ENCODE results near the gene TRPV4. TPM values are rescaled to one million over a fixed set of nuclear protein-coding genes. Genes with fewer than 3 reads are reported as not detected.

The TRPV4 gene
- total and polyA plus RNA-seq, 2 experiments from 2014 or later: 2.3 to 4.7 TPM

DNA sequence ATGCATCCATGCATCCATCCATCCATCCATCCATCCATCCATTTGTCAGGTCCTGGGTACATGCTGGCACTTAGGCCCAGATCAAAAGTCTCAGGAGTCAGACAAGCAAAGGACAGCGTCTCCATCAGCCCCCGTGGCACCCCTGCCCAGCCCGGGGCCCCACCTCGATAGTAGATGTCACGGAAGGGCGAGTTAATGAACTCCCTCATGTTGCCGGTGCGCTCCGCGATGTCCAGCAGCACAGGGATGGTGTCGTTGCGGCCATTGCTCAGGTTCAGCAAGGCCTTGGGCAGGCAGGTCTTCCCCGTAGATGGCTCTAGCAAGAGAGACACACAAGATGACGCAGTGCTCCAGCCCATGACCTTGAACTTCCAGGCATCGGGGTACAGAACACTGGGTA lies 30.4 kb downstream of the TRPV4 start:
- H3K27ac ChIP-seq: no peak overlapping the region

DNA sequence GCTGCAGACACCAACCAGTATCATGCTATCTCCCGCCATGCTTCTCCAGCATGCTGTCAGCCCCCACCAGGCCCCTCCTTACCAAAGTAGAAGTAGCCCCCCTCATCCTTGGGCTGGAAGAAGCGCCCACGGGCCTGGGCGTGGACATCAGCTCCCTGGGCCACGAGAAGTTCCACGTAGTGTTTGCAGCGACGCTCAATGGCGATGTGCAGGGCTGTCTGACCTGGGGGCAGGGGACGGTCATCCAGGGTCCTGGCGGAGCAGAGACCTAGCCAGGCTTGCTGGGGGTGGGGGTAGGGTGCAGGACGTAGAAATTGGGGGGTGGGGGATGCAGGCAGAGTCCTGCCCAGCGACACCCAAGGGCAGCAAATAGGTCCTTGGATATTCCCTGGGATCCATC lies 32.7 kb downstream of the TRPV4 start:
- Histone ChIP-seq H3K36me3 (replicated peaks; ENCODE audit: insufficient read depth, low read depth) (no peaks in the 10 kb centered on the region), H4K20me1 (ENCODE audit: insufficient read depth, poor library complexity, severe bottlenecking) (no peaks in the 10 kb centered on the region), H3K27ac (no peak overlapping the region), H3K9me2 (replicated peaks; ENCODE audit: insufficient read depth) (no peaks in the 10 kb centered on the region), H3K4me1 (ENCODE audit: insufficient read depth) (no peaks in the 10 kb centered on the region), H3K27me3 (no peaks in the 10 kb centered on the region), H2AFZ (no peak overlapping the region), H3K9me3 (ENCODE audit: low read depth) (no peaks in the 10 kb centered on the region), H3K4me3 (no peak overlapping the region), H3K79me2 (no peaks in the 10 kb centered on the region), H3K4me2 (no peak overlapping the region)
- no peak for DNase-seq (ENCODE audit: low spot score)
- WGBS (ENCODE audit: low lambda C conversion rate, missing lambda C conversion rate): 97% methylated on average over 13 of the region's 13 CpGs
- TF ChIP-seq EZH2phosphoT487 (IDR thresholded peaks at IDR 0.05; ENCODE audit: low read depth, severe bottlenecking, unreplicated experiment) (no peak), EZH2 (IDR thresholded peaks at IDR 0.05; ENCODE audit: borderline replicate concordance) (no peak)
- TF ChIP-seq, protein P1, sequence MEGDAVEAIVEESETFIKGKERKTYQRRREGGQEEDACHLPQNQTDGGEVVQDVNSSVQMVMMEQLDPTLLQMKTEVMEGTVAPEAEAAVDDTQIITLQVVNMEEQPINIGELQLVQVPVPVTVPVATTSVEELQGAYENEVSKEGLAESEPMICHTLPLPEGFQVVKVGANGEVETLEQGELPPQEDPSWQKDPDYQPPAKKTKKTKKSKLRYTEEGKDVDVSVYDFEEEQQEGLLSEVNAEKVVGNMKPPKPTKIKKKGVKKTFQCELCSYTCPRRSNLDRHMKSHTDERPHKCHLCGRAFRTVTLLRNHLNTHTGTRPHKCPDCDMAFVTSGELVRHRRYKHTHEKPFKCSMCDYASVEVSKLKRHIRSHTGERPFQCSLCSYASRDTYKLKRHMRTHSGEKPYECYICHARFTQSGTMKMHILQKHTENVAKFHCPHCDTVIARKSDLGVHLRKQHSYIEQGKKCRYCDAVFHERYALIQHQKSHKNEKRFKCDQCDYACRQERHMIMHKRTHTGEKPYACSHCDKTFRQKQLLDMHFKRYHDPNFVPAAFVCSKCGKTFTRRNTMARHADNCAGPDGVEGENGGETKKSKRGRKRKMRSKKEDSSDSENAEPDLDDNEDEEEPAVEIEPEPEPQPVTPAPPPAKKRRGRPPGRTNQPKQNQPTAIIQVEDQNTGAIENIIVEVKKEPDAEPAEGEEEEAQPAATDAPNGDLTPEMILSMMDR (IDR thresholded peaks at IDR 0.05; ENCODE audit: poor library complexity): no peak

More for the DNA sequence above, 30.4 kb downstream of the TRPV4 start:
- H3K4me1 ChIP-seq (ENCODE audit: insufficient read depth): no peaks in the 10 kb centered on the region
- H3K27me3 ChIP-seq: no peaks in the 10 kb centered on the region
- TF ChIP-seq, protein P1 (IDR thresholded peaks at IDR 0.05; ENCODE audit: poor library complexity): no peak
- TF ChIP-seq EZH2 (IDR thresholded peaks at IDR 0.05; ENCODE audit: borderline replicate concordance): no peak
- TF ChIP-seq EZH2phosphoT487 (IDR thresholded peaks at IDR 0.05; ENCODE audit: low read depth, severe bottlenecking, unreplicated experiment): no peak
- WGBS (ENCODE audit: low lambda C conversion rate, missing lambda C conversion rate): 98% methylated on average over 15 of the region's 15 CpGs
- H3K9me3 ChIP-seq (ENCODE audit: low read depth): no peaks in the 10 kb centered on the region
- no peak for DNase-seq (ENCODE audit: low spot score)
- no peaks in the 10 kb centered on the region for H3K36me3 ChIP-seq (replicated peaks; ENCODE audit: insufficient read depth, low read depth)
- H3K9me2 ChIP-seq (replicated peaks; ENCODE audit: insufficient read depth): no peaks in the 10 kb centered on the region
- no peak overlapping the region for H3K4me3 ChIP-seq
- no peaks in the 10 kb centered on the region for H3K79me2 ChIP-seq
- no peaks in the 10 kb centered on the region for H4K20me1 ChIP-seq (ENCODE audit: insufficient read depth, poor library complexity, severe bottlenecking)
- H2AFZ ChIP-seq: no peak overlapping the region
- no peak overlapping the region for H3K4me2 ChIP-seq

DNA sequence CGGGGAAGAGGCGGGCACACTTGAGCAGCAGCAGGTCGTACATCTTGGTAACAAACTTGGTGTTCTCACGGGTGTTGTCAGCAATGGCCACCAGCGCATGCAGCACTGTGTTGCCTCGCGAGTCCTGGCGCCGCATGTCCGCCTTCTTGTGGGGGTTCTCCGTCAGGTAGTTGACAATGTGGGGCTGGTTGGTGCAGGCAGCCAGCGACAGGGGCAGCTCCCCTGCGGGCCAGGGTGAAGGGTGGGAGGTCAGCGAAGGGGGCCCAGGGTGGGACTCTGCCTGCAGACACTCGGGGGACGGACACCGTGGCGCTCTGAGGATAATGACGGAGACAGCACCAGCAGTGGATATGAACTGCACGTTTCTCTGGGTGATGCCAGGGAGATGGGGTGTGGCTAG lies 34.5 kb downstream of the TRPV4 start:
- Histone ChIP-seq H2AFZ (no peak overlapping the region), H3K4me1 (ENCODE audit: insufficient read depth) (no peaks in the 10 kb centered on the region), H3K9me2 (replicated peaks; ENCODE audit: insufficient read depth) (no peaks in the 10 kb centered on the region), H3K27me3 (no peaks in the 10 kb centered on the region), H3K4me2 (no peak overlapping the region), H3K79me2 (no peaks in the 10 kb centered on the region), H4K20me1 (ENCODE audit: insufficient read depth, poor library complexity, severe bottlenecking) (no peaks in the 10 kb centered on the region), H3K27ac (no peak overlapping the region), H3K4me3 (no peak overlapping the region), H3K9me3 (ENCODE audit: low read depth) (no peaks in the 10 kb centered on the region), H3K36me3 (replicated peaks; ENCODE audit: insufficient read depth, low read depth) (no peaks in the 10 kb centered on the region)
- 96% methylated on average over 19 of the region's 20 CpGs for WGBS (ENCODE audit: low lambda C conversion rate, missing lambda C conversion rate)
- TF ChIP-seq EZH2 (IDR thresholded peaks at IDR 0.05; ENCODE audit: borderline replicate concordance): no peak
- TF ChIP-seq, protein P1 (IDR thresholded peaks at IDR 0.05; ENCODE audit: poor library complexity): no peak
- TF ChIP-seq EZH2phosphoT487 (IDR thresholded peaks at IDR 0.05; ENCODE audit: low read depth, severe bottlenecking, unreplicated experiment): no peak
- no peak for DNase-seq (ENCODE audit: low spot score)

Data from hepatocyte (in vitro differentiated cells).